ENCODE measurements around the gene CNGA2.

The CNGA2 gene

DNA sequence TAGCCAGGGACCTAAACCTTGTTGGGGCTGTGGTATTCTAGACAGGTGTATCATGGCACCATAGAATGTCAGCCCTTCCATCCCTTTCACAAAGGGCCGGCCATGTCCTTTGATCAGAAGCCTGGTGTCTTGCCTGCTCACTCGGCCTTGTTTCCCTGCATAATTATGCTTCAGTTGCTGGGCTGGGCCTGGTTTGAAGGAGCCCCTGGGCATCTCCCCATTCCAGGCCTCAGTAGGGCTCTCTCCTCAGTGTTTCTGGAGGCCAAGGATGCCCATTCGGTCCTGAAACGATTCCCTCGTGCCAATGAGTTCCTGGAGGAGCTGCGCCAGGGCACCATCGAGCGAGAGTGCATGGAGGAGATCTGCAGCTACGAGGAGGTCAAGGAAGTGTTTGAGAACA, 34.8 kb upstream of the CNGA2 start:
- Histone ChIP-seq H3K27ac (ENCODE audit: low read length) (no peak overlapping the region), H3K4me1 (ENCODE audit: control insufficient read depth, insufficient read depth, low read length) (no peaks in the 10 kb centered on the region), H3K4me3 (ENCODE audit: low read length in 2 of 2) (no peak overlapping the region)

DNA sequence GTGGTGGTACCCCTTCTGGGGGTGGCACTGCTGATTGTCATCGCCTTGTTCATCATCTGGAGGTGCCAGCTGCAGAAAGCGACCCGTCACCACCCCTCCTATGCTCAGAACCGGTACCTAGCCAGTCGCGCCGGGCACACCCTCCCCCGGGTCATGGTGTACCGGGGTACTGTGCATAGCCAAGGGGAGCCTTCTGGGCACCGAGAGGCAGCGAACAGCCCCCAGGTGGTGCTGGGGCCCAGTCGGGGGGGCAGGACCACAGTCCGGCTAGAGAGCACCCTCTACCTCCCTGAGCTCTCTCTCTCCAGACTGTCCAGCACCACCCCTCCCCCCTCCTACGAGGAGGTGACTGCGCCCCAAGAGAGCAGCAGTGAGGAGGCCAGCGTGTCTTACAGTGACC, 34.0 kb upstream of the CNGA2 start:
- Histone ChIP-seq H3K27me3 (ENCODE audit: control insufficient read depth in 1 of 2, insufficient read depth in 2 of 2, low read length in 2 of 2) (peaks cover 0 to 12% of the 10 kb centered on the region in 2 donors), H3K9ac (ENCODE audit: low read length in 2 of 2) (no peak overlapping the region), H3K4me3 (ENCODE audit: low read length in 2 of 2) (no peak overlapping the region), H3K4me1 (ENCODE audit: control insufficient read depth, insufficient read depth, low read length) (no peaks in the 10 kb centered on the region), H3K27ac (ENCODE audit: low read length) (no peak overlapping the region), H3K9me3 (ENCODE audit: control insufficient read depth in 2 of 2, low read length in 2 of 2) (no peaks in the 10 kb centered on the region), H3K36me3 (ENCODE audit: control insufficient read depth in 2 of 2, insufficient read depth in 2 of 2, low read length in 2 of 2) (no peaks in the 10 kb centered on the region)

More for the DNA sequence above, 34.8 kb upstream of the CNGA2 start:
- Histone ChIP-seq H3K36me3 (ENCODE audit: control insufficient read depth in 2 of 2, insufficient read depth in 2 of 2, low read length in 2 of 2) (no peaks in the 10 kb centered on the region), H3K9ac (ENCODE audit: low read length in 2 of 2) (no peak overlapping the region), H3K27me3 (ENCODE audit: control insufficient read depth in 1 of 2, insufficient read depth in 2 of 2, low read length in 2 of 2) (peaks cover 0 to 14% of the 10 kb centered on the region in 2 donors), H3K9me3 (ENCODE audit: control insufficient read depth in 2 of 2, low read length in 2 of 2) (no peaks in the 10 kb centered on the region)

DNA sequence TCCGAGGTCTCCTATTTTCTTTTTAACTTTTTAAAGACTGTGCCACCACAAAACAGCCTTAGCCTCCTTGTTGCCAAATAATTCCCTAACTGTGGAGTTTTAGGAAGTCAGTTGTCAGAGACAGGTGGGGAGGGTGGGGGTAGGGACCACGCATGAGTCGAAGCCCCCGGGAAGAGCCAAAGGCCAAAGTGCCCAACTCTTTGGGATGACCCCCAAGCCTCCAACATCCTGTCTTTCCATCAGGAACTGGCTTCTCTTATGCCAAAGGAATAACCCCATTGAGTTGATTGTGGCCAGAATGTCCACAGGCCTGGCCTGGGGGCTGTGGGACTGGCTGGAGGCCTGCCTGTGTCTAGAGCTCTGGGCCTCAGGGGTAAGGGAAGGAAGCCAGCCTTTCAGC, 33.5 kb upstream of the CNGA2 start:
- Histone ChIP-seq H3K9ac (ENCODE audit: low read length in 2 of 2) (no peak overlapping the region), H3K9me3 (ENCODE audit: control insufficient read depth in 2 of 2, low read length in 2 of 2) (no peaks in the 10 kb centered on the region), H3K36me3 (ENCODE audit: control insufficient read depth in 2 of 2, insufficient read depth in 2 of 2, low read length in 2 of 2) (no peaks in the 10 kb centered on the region), H3K27ac (ENCODE audit: low read length) (no peak overlapping the region), H3K27me3 (ENCODE audit: control insufficient read depth in 1 of 2, insufficient read depth in 2 of 2, low read length in 2 of 2) (peaks cover 0 to 7% of the 10 kb centered on the region in 2 donors), H3K4me3 (ENCODE audit: low read length in 2 of 2) (no peak overlapping the region), H3K4me1 (ENCODE audit: control insufficient read depth, insufficient read depth, low read length) (no peaks in the 10 kb centered on the region)

DNA sequence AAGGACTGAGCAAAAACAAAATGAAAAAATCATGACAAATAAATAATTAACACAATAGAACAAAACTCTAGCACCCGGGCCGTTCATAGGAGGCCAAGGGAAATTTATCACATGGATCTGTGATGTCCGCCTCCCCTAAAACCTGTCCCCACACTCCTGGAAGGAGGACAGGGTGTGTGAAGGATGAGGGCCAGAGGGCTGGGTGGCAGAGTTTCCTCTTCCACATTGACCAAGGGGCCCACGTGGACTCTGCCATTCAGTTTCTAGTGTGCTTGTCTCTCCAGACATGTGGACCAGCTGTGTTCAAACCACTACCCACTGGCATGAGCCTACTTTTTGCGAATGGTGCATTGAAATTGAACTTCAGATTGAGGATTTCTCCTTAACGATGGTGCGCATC, 33.0 kb upstream of the CNGA2 start:
- H3K4me1 ChIP-seq (ENCODE audit: control insufficient read depth, insufficient read depth, low read length) = no peaks in the 10 kb centered on the region
- no peaks in the 10 kb centered on the region for H3K36me3 ChIP-seq (ENCODE audit: control insufficient read depth in 2 of 2, insufficient read depth in 2 of 2, low read length in 2 of 2)
- no peak overlapping the region for H3K27ac ChIP-seq (ENCODE audit: low read length)
- no peaks in the 10 kb centered on the region for H3K9me3 ChIP-seq (ENCODE audit: control insufficient read depth in 2 of 2, low read length in 2 of 2)
- H3K4me3 ChIP-seq (ENCODE audit: low read length in 2 of 2) = no peak overlapping the region
- H3K9ac ChIP-seq (ENCODE audit: low read length in 2 of 2) = no peak overlapping the region
- H3K27me3 ChIP-seq (ENCODE audit: control insufficient read depth in 1 of 2, insufficient read depth in 2 of 2, low read length in 2 of 2) = peaks cover 0 to 6% of the 10 kb centered on the region in 2 donors

DNA sequence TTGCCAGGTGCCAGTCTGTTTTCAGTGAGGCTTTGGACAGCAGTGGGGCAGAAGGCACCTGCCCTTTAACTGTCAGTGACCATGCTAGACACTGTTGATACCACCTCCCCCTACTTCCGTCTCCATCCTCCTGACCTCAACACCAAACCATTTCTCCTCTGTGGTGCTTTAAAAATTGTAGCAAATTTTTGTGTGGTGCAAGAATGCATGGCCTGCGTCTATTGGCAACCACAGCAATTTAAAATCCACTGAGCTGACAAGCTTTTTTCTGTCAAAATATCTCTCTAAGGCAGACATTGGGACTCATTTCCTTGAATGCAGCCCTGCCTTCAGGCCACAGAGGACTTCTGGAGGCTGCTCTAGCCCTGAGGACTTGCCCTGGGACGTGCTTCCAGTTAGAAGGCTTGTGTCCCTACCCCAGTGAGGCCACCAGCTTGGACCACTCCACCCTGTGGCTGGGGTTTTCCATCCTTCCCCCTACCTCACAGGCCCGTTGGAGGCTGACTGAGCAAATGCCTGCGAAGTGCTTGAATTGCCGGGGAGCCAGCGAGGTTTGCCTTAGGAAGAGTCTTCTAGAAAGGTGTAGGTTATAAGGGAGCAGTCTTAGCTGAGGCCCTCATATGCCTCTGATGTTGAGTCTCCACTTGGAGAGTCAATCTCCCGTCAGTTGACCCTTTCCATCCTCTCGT, 32.4 kb upstream of the CNGA2 start:
- no peaks in the 10 kb centered on the region for H3K36me3 ChIP-seq (ENCODE audit: control insufficient read depth in 2 of 2, insufficient read depth in 2 of 2, low read length in 2 of 2)
- H3K9me3 ChIP-seq (ENCODE audit: control insufficient read depth in 2 of 2, low read length in 2 of 2) = no peaks in the 10 kb centered on the region
- no peak overlapping the region for H3K9ac ChIP-seq (ENCODE audit: low read length in 2 of 2)
- no peaks in the 10 kb centered on the region for H3K4me1 ChIP-seq (ENCODE audit: control insufficient read depth, insufficient read depth, low read length)
- no peak overlapping the region for H3K4me3 ChIP-seq (ENCODE audit: low read length in 2 of 2)
- H3K27ac ChIP-seq (ENCODE audit: low read length) = no peak overlapping the region
- peaks cover 0 to 7% of the 10 kb centered on the region in 2 donors for H3K27me3 ChIP-seq (ENCODE audit: control insufficient read depth in 1 of 2, insufficient read depth in 2 of 2, low read length in 2 of 2)

DNA sequence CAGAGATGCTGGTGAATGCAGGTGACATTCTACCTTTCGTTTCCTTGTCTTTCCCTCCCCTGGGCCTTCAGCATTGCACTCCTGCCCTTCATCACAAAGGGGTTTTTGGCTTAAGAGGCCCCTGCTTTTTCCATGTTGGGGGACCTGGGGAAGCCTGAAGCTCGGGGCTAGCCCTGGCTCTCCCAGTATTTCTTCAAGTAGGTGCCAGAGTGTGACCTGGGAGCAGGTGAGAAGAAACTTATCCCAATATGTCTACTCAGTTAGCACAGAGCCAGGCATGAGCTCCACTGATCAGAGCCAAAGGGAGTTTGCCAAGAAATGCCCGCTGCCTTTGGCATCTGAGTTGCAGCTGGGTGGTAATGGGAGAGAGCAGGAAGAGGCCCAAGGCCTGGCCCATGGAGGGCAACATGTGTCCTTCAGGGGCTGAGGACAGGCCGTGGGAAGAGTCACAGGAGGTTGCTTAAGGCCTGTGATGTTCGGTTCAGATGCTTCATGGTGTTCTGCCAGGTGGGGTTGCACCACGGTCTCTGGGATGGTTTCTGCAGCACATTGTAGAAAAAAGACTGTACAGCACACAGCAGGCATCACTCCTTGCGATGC, 31.7 kb upstream of the CNGA2 start:
- no peak overlapping the region for H3K9ac ChIP-seq (ENCODE audit: low read length in 2 of 2)
- H3K9me3 ChIP-seq (ENCODE audit: control insufficient read depth in 2 of 2, low read length in 2 of 2) = no peaks in the 10 kb centered on the region
- no peak overlapping the region for H3K27ac ChIP-seq (ENCODE audit: low read length)
- no peak overlapping the region for H3K4me3 ChIP-seq (ENCODE audit: low read length in 2 of 2)
- H3K4me1 ChIP-seq (ENCODE audit: control insufficient read depth, insufficient read depth, low read length) = no peaks in the 10 kb centered on the region
- H3K27me3 ChIP-seq (ENCODE audit: control insufficient read depth in 1 of 2, insufficient read depth in 2 of 2, low read length in 2 of 2) = peaks cover 0 to 9% of the 10 kb centered on the region in 2 donors
- H3K36me3 ChIP-seq (ENCODE audit: control insufficient read depth in 2 of 2, insufficient read depth in 2 of 2, low read length in 2 of 2) = no peaks in the 10 kb centered on the region

DNA sequence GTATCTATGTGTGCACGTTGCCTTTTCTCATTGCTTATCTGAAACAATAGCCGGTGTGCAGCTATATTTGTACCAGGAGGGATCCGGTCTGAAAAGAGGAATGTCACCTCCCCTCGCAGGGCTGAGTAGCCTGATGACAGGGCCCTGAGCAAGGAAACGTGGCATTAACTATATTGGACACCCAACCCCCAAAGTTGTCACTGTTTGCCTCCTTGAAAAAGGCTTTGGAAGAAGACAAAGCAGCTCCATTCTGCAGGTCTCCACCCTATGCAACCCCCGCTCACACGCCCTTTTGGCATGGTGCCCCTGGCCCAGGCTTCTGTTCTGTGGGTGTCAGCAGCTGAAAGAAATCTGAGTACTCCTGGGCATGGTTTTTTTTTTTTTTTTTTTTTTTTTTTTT, 31.1 kb upstream of the CNGA2 start:
- H3K27me3 ChIP-seq (ENCODE audit: control insufficient read depth in 1 of 2, insufficient read depth in 2 of 2, low read length in 2 of 2) = peaks cover 0 to 10% of the 10 kb centered on the region in 2 donors
- H3K4me3 ChIP-seq (ENCODE audit: low read length in 2 of 2) = no peak overlapping the region
- H3K27ac ChIP-seq (ENCODE audit: low read length) = no peak overlapping the region
- no peaks in the 10 kb centered on the region for H3K36me3 ChIP-seq (ENCODE audit: control insufficient read depth in 2 of 2, insufficient read depth in 2 of 2, low read length in 2 of 2)
- no peaks in the 10 kb centered on the region for H3K9me3 ChIP-seq (ENCODE audit: control insufficient read depth in 2 of 2, low read length in 2 of 2)
- H3K4me1 ChIP-seq (ENCODE audit: control insufficient read depth, insufficient read depth, low read length) = no peaks in the 10 kb centered on the region
- no peak overlapping the region for H3K9ac ChIP-seq (ENCODE audit: low read length in 2 of 2)

DNA sequence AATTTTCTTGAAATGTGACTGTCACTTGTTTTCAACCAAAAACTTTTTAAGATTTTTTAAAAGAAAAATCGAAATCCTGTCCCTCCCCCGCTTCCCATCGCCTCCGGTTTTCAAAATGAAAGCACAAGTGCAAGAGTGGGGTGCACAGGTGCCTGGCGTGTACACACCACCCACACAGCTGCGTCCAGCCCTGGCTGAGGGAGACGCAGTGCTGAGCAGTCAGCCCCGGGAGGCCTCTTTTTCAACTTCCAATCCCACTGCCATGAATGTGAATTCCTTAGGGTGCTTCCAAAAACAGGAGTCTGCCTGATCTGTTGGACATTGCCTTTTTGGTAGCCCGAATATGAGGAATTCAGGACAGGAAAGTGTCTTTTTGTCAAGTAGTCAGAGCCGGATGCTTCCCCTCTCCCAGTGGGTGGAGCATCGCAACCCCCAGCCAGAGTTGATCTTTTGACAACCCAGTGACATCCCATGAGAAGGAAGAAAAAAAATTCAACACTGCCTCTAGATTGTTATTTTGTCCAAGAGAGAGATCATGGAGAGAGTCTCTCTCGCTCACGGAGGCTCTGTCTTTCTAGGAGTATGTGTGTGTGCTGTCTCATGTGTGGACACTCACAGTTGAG, 30.4 kb upstream of the CNGA2 start:
- Histone ChIP-seq H3K4me1 (ENCODE audit: control insufficient read depth, insufficient read depth, low read length) (no peaks in the 10 kb centered on the region), H3K27me3 (ENCODE audit: control insufficient read depth in 1 of 2, insufficient read depth in 2 of 2, low read length in 2 of 2) (peaks cover 0 to 12% of the 10 kb centered on the region in 2 donors), H3K36me3 (ENCODE audit: control insufficient read depth in 2 of 2, insufficient read depth in 2 of 2, low read length in 2 of 2) (no peaks in the 10 kb centered on the region), H3K4me3 (ENCODE audit: low read length in 2 of 2) (no peak overlapping the region), H3K27ac (ENCODE audit: low read length) (no peak overlapping the region), H3K9ac (ENCODE audit: low read length in 2 of 2) (no peak overlapping the region), H3K9me3 (ENCODE audit: control insufficient read depth in 2 of 2, low read length in 2 of 2) (no peaks in the 10 kb centered on the region)

DNA sequence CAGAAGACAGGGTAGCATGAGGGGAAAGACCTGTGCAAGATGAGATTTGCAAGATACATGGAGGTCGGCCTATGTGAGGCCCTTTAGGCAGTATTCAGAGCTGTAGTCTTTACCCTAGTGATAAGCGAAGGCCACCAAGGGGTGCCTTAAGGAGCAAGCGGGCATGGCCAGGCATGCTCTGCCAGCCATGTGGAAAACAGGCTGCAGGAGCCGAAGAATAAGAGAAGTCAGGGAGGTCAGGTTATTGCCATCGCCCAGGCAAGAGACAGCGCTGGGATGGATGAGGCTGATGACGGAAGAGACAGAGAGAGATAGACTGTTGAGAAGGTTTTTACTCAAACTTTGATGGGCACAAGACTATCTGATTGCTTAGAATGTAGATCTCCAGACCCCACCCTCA, 25.7 kb upstream of the CNGA2 start:
- Histone ChIP-seq H3K9ac (ENCODE audit: low read length in 2 of 2) (no peak overlapping the region), H3K9me3 (ENCODE audit: control insufficient read depth in 2 of 2, low read length in 2 of 2) (no peaks in the 10 kb centered on the region), H3K4me3 (ENCODE audit: low read length in 2 of 2) (no peak overlapping the region), H3K27me3 (ENCODE audit: control insufficient read depth in 1 of 2, insufficient read depth in 2 of 2, low read length in 2 of 2) (peaks cover 0 to 18% of the 10 kb centered on the region in 2 donors), H3K27ac (ENCODE audit: low read length) (no peak overlapping the region), H3K4me1 (ENCODE audit: control insufficient read depth, insufficient read depth, low read length) (peaks cover 6% of the 10 kb centered on the region), H3K36me3 (ENCODE audit: control insufficient read depth in 2 of 2, insufficient read depth in 2 of 2, low read length in 2 of 2) (no peaks in the 10 kb centered on the region)

DNA sequence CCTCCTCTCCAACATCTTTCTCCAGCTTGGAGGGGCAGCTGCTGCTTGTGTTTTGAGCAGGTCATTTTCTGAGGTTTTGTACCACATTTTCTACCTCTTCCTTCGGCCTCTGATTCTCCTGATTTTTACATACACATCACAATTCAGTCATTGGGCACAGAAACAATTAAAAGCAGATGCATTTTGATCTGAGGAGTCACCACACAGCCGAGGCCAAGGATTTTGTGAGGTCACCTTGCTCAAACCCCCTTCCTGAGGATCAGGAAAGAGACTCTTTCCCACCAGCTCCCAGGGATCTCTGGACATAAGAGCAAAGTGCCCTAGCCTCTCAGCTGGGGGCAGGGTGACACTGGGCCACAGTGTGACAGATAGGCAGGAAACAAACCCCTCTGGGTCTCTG, 24.1 kb upstream of the CNGA2 start:
- peaks cover 0 to 22% of the 10 kb centered on the region in 2 donors for H3K27me3 ChIP-seq (ENCODE audit: control insufficient read depth in 1 of 2, insufficient read depth in 2 of 2, low read length in 2 of 2)
- peaks cover 6% of the 10 kb centered on the region for H3K4me1 ChIP-seq (ENCODE audit: control insufficient read depth, insufficient read depth, low read length)
- H3K9ac ChIP-seq (ENCODE audit: low read length in 2 of 2) = no peak overlapping the region
- no peaks in the 10 kb centered on the region for H3K9me3 ChIP-seq (ENCODE audit: control insufficient read depth in 2 of 2, low read length in 2 of 2)
- no peak overlapping the region for H3K27ac ChIP-seq (ENCODE audit: low read length)
- H3K4me3 ChIP-seq (ENCODE audit: low read length in 2 of 2) = no peak overlapping the region
- H3K36me3 ChIP-seq (ENCODE audit: control insufficient read depth in 2 of 2, insufficient read depth in 2 of 2, low read length in 2 of 2) = no peaks in the 10 kb centered on the region

DNA sequence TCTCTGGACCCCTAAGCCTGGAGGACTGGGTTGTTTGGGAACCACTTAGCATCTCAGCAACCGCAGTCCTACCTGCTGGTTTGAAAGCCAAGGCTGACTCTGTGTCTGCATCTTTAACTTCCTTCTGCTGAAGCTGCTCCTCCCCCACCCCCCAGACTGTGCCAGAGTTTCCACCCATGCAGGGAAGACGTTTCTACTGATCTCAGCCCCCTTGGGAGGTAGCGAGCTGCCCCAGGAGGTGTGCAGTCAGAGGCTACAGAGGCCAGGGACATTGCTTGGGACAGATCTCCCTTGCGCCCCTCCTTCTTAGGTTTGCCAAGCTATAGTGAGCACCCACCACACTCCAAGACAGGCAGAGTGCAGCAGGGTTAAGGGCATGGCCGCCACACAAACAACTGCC, 23.4 kb upstream of the CNGA2 start:
- H3K9ac ChIP-seq (ENCODE audit: low read length in 2 of 2) = no peak overlapping the region
- H3K27ac ChIP-seq (ENCODE audit: low read length) = no peak overlapping the region
- no peak overlapping the region for H3K4me3 ChIP-seq (ENCODE audit: low read length in 2 of 2)
- H3K27me3 ChIP-seq (ENCODE audit: control insufficient read depth in 1 of 2, insufficient read depth in 2 of 2, low read length in 2 of 2) = peaks cover 0 to 25% of the 10 kb centered on the region in 2 donors
- H3K36me3 ChIP-seq (ENCODE audit: control insufficient read depth in 2 of 2, insufficient read depth in 2 of 2, low read length in 2 of 2) = no peaks in the 10 kb centered on the region
- H3K9me3 ChIP-seq (ENCODE audit: control insufficient read depth in 2 of 2, low read length in 2 of 2) = no peaks in the 10 kb centered on the region
- H3K4me1 ChIP-seq (ENCODE audit: control insufficient read depth, insufficient read depth, low read length) = peaks cover 6% of the 10 kb centered on the region
